GM12878 (cell line): ENCODE results near the gene DENND1A. TPM values are rescaled to one million over a fixed set of nuclear protein-coding genes. Genes with fewer than 3 reads are reported as not detected.
A peak's percentile ranks its signal among the peaks of the same experiment; 100 is the strongest.

ENCODE experiments used
- ATAC-seq: fragments of 200-7000 bp; cut with Tn5 transposase; 3 replicates; pipeline ENCODE4 v1.9.1; 2020; ENCODE audit warnings: mild to moderate bottlenecking, moderate library complexity
- BruUV-seq: library from RNA; stranded (reverse); fragments of 400-500 nt; replicated peaks from 2 replicates; lab custom pipeline; 2021; lab: Mats Ljungman, UMichigan
- CTCF ChIA-PET: fragments of 300-600 bp; sonication (Branson Sonifier 250); formaldehyde crosslinking; extraction: SDS; loops from one replicate; lab custom pipeline; 2021; ENCODE audit warnings: inconsistent platforms; lab: Yijun Ruan, JAX
- POLR2A ChIA-PET: fragments of 350-600 bp; formaldehyde crosslinking; extraction: SDS; loops from one replicate; lab custom pipeline; 2021; ENCODE audit warnings: inconsistent platforms; lab: Charles Lee
- RAD21 ChIA-PET: fragments of 300-600 bp; sonication (Branson Sonifier 250); formaldehyde crosslinking; loops from one replicate; lab custom pipeline; 2023; ENCODE audit warnings: antibody characterized with exemption; ENCODE audit not compliant: unreplicated experiment; lab: Charles Lee
- SMC1A ChIA-PET: fragments of 300-600 bp; sonication (Branson Sonifier 250); formaldehyde crosslinking; loops from one replicate; lab custom pipeline; 2023; ENCODE audit not compliant: unreplicated experiment, uncharacterized antibody; lab: Charles Lee
- DNase-seq: peaks from one replicate; pipeline ENCODE4 v3.0.0-alpha.2; 2011; ENCODE audit warnings: low read depth, low spot score
- FAIRE-seq: peaks from 3 replicates; lab custom pipeline; 2011; peaks lifted over from hg19 to GRCh38; lab: Jason Lieb, UNC
- H2AFZ ChIP-seq: 2 replicates; pipeline ENCODE4 v1.6.0; 2011; ENCODE audit warnings: low read depth, low read length, control low read depth; ENCODE audit not compliant: control insufficient read depth
- H3K27ac ChIP-seq: 2 replicates; pipeline ENCODE4 v1.5.1; 2011; ENCODE audit warnings: control low read depth; ENCODE audit not compliant: control insufficient read depth, insufficient read depth
- H3K27me3 ChIP-seq, 2 experiments: replicated peaks in 1 of 2; 2 replicates each; pipeline versions ENCODE4 v1.6.0 to v1.6.1; 2011; ENCODE audit warnings: low read length in 1 of 2; ENCODE audit not compliant: control insufficient read depth in 2 of 2, insufficient read depth in 2 of 2
- H3K36me3 ChIP-seq, 2 experiments: 2 replicates each; pipeline ENCODE4 v1.5.1; 2011; ENCODE audit warnings: low read length in 1 of 2; ENCODE audit not compliant: control insufficient read depth in 2 of 2, insufficient read depth in 2 of 2
- H3K4me1 ChIP-seq: 2 replicates; pipeline ENCODE4 v1.6.1; 2011; ENCODE audit warnings: mild to moderate bottlenecking, low read length, moderate library complexity, mixed read lengths; ENCODE audit not compliant: control insufficient read depth, insufficient read depth
- H3K4me2 ChIP-seq: 2 replicates; pipeline ENCODE4 v1.6.0; 2011; ENCODE audit warnings: control low read depth; ENCODE audit not compliant: control insufficient read depth, insufficient read depth
- H3K4me3 ChIP-seq: fragments of 200-600 bp; sonication (generic); 2 replicates; pipeline ENCODE4 v1.5.1; 2016
- H3K79me2 ChIP-seq: 2 replicates; pipeline ENCODE4 v1.6.0; 2011; ENCODE audit warnings: low read length; ENCODE audit not compliant: control insufficient read depth, insufficient read depth
- H3K9ac ChIP-seq: 2 replicates; pipeline ENCODE4 v1.8.0; 2011; ENCODE audit warnings: low read length, control low read depth, mixed read lengths; ENCODE audit not compliant: control insufficient read depth, insufficient read depth
- H3K9me3 ChIP-seq: replicated peaks from 3 replicates; pipeline ENCODE4 v1.5.1; 2011; ENCODE audit warnings: mild to moderate bottlenecking, low read length; ENCODE audit not compliant: control insufficient read depth, insufficient read depth
- H4K20me1 ChIP-seq: 2 replicates; pipeline ENCODE4 v1.6.0; 2011; ENCODE audit not compliant: control insufficient read depth, insufficient read depth
- SPI1 ChIP-seq: IDR thresholded peaks from 2 replicates; pipeline ENCODE4 v1.6.1; 2011; ENCODE audit warnings: low read depth, mild to moderate bottlenecking, low read length, moderate library complexity, borderline replicate concordance; ENCODE audit not compliant: insufficient read depth
- WGBS: methylation state at CpG from one replicate; pipeline ENCODE4 v1.1.6; 2016; ENCODE audit warnings: low lambda C conversion rate; ENCODE audit not compliant: insufficient replicate concordance, insufficient coverage; ENCODE audit errors: missing lambda C conversion rate; 5-methylcytosine and 5-hydroxymethylcytosine counted together
- in situ Hi-C: fragments of 300-500 bp; cut with MboI; formaldehyde crosslinking; loops from 9 replicates; pipeline ENCODE4 v1.14.3; 2018; ENCODE audit warnings: mixed read lengths
- intact Hi-C: fragments of 100-400 bp; cut with micrococcal nuclease; formaldehyde crosslinking; loops from one replicate; pipeline ENCODE4 v1.14.2; 2022; ENCODE audit not compliant: unreplicated experiment
- polyA plus RNA-seq, 11 experiments: library from polyadenylated mRNA; depleted of rRNA in 4 of 11; unstranded in 6 of 11; stranded (reverse) in 5 of 11; fragments of >200 nt; fragmentation: Nextera tagmentation in 4 of 11; fragmentation: Illumina TruSeq in 1 of 11; extraction: Ambion mirVana in 4 of 11; extraction: Trizol in 1 of 11; gene quantifications; 1 replicate in 1 of 11; 2 replicates in 10 of 11; pipeline versions ENCODE4 v1.2.1 to v1.2.3, GENCODE V29; 2011 to 2016; ENCODE audit warnings: inconsistent platforms in 2 of 11, missing spikeins in 2 of 11, low read depth in 1 of 11
- total RNA-seq, 4 experiments: library from RNA; depleted of rRNA in 3 of 4; stranded (reverse); fragments of >200 nt in 3 of 4; fragmentation: Illumina TruSeq in 1 of 4; extraction: Trizol in 1 of 4; gene quantifications; 2 replicates each; pipeline versions ENCODE4 v1.2.1 to v1.2.3, GENCODE V29; 2013 to 2021
- TF ChIP-seq, protein P1 (sequence below): fragments of 450-650 bp; IDR thresholded peaks from 2 replicates; pipeline ENCODE4 v1.6.1; 2017; ENCODE audit warnings: mild to moderate bottlenecking, low read depth, inconsistent platforms; ENCODE audit not compliant: poor library complexity, severe bottlenecking

The DENND1A gene
- total and polyA plus RNA-seq, 10 of the 15 experiments (the other 5 are each of a cell fraction or from before 2014, with no cell fraction given), result 14.1 to 48.6 (median 35.2) TPM

DNA sequence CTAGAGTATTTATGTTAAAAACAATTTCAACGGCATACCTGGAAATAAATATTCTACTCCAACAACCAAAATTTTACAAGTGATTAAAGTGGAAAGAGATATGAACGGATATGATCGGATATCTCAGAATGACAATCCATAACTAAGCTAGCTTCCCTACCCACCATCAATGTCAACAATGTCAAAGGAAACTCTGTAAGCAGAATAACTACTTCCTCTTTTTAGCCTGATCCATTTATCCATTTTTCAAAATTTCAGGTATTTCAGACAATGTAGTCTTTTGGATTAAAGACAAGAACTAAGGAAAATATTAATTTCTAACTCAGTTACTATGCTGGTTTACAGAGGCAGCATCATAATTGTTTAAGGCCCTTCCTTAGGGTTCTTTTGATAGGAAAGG is 188.7 kb downstream of the DENND1A start:
- ChIA-PET CTCF (interaction anchor here (1.7 kb wide), 1 partner anchor 8 kb away, joined by 6 read pairs; no protein-coding TSS in a partner anchor), RAD21 (no interaction called here), SMC1A (interaction anchor here (0.6 to 4.4 kb wide), 8 partner anchors 12 to 299 kb away, joined by 3 to 21 read pairs (median 5); no protein-coding TSS in a partner anchor), POLR2A (interaction anchor here (1.9 kb wide), 1 partner anchor 8 kb away, joined by 5 read pairs; no protein-coding TSS in a partner anchor)
- FAIRE-seq (peak; percentile 44), DNase-seq (no peak), ATAC-seq (no peak)
- Histone ChIP-seq H4K20me1 (no peaks in the 10 kb centered on the region), H3K4me1 (peaks cover 4% of the 10 kb centered on the region; the same call in 1 of the 2 replicates), H2AFZ (no peak overlapping the region), H3K9ac (no peak overlapping the region), H3K9me3 (no peaks in the 10 kb centered on the region; the same call in 2 of the 3 replicates), H3K27me3 (no peaks in the 10 kb centered on the region), H3K4me2 (no peak overlapping the region), H3K36me3 (0 out of 4 replicates have a peak, but pooled peaks cover 0 to 4% of the 10 kb centered on the region in 2 experiments), H3K27ac (no peak overlapping the region), H3K79me2 (no peaks in the 10 kb centered on the region), H3K4me3 (no peak overlapping the region)
- intact Hi-C loops (loop anchor here (10.0 kb wide), 1 partner anchor 196 kb away; no protein-coding TSS in a partner anchor), in situ Hi-C loops (no loop called here)
- no TSS peak for BruUV-seq
- TF ChIP-seq SPI1, result 0 out of 2 replicates have a peak, but pooled peaks have one; percentile 21
- TF ChIP-seq, protein P1, sequence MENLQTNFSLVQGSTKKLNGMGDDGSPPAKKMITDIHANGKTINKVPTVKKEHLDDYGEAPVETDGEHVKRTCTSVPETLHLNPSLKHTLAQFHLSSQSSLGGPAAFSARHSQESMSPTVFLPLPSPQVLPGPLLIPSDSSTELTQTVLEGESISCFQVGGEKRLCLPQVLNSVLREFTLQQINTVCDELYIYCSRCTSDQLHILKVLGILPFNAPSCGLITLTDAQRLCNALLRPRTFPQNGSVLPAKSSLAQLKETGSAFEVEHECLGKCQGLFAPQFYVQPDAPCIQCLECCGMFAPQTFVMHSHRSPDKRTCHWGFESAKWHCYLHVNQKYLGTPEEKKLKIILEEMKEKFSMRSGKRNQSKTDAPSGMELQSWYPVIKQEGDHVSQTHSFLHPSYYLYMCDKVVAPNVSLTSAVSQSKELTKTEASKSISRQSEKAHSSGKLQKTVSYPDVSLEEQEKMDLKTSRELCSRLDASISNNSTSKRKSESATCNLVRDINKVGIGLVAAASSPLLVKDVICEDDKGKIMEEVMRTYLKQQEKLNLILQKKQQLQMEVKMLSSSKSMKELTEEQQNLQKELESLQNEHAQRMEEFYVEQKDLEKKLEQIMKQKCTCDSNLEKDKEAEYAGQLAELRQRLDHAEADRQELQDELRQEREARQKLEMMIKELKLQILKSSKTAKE, result no peak
- 81% methylated on average over 3 of the region's 3 CpGs for WGBS
